Astrocyte of the spinal cord (primary cell): ENCODE measurements around the gene REG1B.

Experiments
- DNase-seq: peaks from one replicate; pipeline ENCODE4 v3.0.0; 2011; ENCODE audit warnings: low read depth, low spot score
- H3K4me3 ChIP-seq: 2 replicates; pipeline ENCODE4 v1.5.1; 2011; ENCODE audit warnings: low read depth, mild to moderate bottlenecking, low read length, moderate library complexity
- in situ Hi-C: cut with HindIII; loops from 2 replicates; pipeline ENCODE4 v1.10.0; 2017; ENCODE audit warnings: low sequenced_read_pairs
- TF ChIP-seq, protein P1 (sequence below): IDR thresholded peaks from 2 replicates; pipeline ENCODE4 v1.5.1; 2012; ENCODE audit warnings: low read depth, mild to moderate bottlenecking, low read length, inconsistent platforms

The REG1B gene

DNA sequence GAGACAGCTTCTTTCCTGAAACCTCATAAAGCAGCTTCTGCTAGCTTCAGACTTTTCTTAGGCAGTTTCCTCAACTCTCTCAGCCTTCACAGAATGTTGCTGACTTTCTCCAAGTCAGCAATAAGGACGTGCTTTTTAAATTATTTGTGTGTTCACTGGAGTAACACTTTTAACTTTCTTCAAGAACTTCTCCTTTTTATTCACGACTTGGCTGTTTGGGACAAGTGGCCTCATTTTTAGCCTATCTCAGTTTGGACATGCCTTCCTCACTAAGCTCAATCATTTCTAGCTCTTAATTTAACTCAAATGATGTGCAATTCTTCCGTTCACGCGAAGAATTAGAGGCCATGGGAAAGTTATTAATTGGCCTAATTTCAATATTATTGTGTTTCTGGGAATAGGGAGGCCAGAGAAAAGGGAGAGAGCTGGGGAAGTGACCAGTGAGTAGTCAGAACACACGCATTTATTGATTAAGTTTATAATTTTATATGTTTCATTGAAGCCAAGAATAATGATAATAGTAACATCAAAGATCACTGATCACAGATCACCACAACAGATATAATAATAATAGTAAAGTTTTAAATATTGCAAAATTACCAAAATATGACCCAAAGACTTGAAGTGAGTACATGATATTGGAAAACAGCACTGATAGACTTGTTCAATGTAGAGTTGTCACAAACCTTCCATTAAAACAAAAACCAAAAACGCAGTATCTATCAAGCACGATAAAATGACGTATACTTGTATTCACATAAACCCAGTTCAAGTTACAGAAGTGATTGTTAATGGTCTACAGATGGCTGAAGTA is 37.3 kb upstream of the REG1B start:
- TF ChIP-seq, protein P1, sequence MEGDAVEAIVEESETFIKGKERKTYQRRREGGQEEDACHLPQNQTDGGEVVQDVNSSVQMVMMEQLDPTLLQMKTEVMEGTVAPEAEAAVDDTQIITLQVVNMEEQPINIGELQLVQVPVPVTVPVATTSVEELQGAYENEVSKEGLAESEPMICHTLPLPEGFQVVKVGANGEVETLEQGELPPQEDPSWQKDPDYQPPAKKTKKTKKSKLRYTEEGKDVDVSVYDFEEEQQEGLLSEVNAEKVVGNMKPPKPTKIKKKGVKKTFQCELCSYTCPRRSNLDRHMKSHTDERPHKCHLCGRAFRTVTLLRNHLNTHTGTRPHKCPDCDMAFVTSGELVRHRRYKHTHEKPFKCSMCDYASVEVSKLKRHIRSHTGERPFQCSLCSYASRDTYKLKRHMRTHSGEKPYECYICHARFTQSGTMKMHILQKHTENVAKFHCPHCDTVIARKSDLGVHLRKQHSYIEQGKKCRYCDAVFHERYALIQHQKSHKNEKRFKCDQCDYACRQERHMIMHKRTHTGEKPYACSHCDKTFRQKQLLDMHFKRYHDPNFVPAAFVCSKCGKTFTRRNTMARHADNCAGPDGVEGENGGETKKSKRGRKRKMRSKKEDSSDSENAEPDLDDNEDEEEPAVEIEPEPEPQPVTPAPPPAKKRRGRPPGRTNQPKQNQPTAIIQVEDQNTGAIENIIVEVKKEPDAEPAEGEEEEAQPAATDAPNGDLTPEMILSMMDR: no peak
- in situ Hi-C loops: no loop called here
- no peak for DNase-seq
- H3K4me3 ChIP-seq: no peak overlapping the region

DNA sequence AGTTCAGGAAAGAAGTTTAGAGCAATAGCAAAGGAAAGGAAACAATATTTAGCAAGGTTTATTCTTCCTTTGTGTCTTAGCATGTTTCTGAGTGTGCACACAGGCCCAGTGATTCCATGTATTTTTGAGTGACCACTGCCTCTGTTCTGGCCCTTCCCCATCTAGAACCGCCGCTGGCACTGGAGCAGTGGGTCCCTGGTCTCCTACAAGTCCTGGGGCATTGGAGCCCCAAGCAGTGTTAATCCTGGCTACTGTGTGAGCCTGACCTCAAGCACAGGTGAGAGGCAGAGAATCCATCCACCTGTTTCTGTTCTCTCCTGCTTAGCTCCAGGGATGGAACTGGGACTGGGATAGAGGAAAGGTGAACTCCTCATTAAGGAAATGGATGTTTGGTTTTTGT is 34.9 kb upstream of the REG1B start:
- TF ChIP-seq, protein P1: no peak
- in situ Hi-C loops: no loop called here
- DNase-seq: no peak
- H3K4me3 ChIP-seq: no peak overlapping the region

DNA sequence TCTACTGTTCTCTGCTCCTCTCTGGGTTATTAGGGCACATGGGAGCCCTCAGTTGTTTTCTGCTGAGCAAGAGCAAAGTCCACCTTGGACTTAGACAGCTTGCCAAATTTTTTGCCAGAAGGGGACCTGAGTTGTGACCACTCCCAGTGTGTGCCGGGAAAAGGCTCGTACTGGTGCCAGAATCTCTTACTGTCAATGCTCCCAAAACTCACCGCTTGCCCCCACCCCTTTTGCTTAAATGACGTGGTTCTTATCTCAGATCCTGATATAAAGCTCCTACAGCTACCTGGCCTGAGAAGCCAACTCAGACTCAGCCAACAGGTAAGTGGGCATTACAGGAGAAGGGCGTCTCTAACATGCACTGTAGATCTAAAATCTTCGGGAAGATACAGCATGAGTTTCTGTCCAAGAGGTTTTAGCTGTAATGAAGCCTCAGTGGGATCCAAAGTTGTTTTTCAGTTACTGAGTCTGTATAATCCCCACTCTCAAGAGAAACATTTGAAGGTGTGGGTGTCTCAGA is 32.5 kb upstream of the REG1B start, which contains the start of gene REG1A:
TSS of gene REG1A (plus strand) at position 295 of the 520 bp plus-strand sequence. CDS start 374 bp downstream, outside the sequence.
- TF ChIP-seq, protein P1: no peak
- no peak for DNase-seq
- H3K4me3 ChIP-seq: no peak within 1 kb of the TSS
- in situ Hi-C loops: no loop called here

DNA sequence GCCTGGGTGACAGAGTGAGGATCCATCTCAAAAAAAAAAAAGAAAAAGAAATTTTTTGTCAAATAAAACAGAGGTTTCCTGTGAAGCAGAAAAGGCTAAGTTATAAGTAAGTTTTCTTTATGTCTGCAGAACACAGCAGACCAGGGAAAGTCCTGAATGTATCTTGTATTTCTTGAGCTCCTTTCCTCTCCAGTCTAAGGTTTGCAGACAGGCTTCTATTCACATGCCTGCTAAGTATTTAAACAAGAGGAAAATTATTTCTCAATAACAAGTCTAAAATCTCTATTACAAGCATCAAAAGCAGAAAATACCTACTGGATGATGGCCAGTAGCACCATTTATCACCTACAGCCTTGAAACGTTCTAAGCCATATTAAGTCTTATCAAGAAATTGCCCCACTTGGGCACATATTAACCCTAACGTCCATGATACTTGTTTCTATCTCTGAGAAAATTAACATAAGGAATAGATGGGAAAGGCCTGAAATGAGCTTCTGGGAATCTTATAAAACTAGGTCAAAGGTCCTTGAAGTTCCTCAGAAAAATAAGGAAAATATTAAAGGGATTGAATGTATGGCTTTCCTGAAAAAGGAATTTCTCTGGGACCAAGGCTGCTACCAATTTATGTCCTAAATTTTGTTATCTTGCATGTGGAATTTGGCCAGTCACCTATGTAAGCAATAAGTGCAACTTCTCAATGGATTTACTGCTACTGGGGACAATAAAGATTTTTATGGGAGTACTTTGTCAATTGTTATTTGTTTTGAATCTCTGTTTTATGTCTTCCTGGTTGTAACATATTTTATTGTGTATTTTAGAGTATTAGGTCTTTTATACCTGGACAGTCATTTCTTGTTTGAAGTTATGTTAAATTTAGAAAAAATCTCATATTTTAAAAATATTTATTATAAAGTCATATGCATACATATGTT is 29.5 kb upstream of the REG1B start:
- no peak for DNase-seq
- no peak overlapping the region for H3K4me3 ChIP-seq
- TF ChIP-seq, protein P1: no peak
- in situ Hi-C loops: no loop called here

DNA sequence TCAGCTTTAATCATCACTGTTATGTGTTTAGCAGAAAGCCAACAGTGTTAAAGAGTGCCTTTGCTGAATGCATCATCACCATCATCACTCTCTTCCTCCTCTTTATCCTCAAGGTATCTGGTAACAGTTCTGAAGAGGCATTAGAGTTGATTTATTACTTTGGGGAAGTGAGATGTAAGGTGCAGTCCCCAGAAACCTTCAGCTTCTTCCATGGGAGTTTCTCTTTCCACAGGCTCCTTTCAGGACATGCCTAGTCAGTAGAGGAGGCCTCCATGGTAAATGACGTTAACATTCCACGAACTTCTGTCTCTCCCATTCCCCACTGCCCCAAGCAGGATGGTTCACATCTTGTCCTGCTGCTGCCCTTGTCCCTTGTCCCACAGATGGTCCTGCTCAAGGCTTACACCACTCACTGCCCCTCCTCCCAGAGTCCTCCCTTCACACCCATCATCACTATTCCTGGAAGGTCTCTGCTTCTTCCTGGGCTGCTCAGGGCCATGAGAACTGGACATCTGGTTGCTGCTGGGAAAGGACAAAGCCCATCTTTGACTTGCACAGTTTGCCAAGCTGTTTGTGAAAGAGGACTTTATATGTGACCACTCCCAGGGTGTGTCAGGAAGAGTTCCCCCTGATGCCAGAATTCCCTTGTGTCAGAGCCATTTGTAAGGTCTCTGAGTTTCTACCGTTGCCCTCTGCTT is 27.2 kb upstream of the REG1B start:
- TF ChIP-seq, protein P1: no peak
- DNase-seq: no peak
- H3K4me3 ChIP-seq: no peak overlapping the region
- in situ Hi-C loops: no loop called here

DNA sequence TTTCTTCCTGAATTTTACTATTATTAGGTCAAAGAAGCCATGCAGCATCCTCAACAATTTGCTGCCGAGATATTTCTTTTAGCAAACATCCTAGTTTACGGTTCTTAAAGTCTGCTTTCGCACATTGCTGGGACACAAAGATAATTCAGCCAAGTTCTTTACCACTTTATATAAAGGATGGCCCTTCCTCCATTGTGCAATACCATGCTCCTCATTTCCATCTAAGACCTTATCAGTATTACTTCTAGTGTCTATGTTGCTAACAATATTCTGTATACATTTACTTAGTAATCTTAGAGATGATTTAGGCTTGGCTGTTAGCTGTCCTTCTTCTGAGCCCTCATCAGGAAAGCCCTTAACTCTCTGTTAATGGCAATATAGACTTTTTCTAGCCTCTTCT is 24.5 kb upstream of the REG1B start:
- in situ Hi-C loops: no loop called here
- no peak for DNase-seq
- no peak overlapping the region for H3K4me3 ChIP-seq
- TF ChIP-seq, protein P1: no peak
